H1 (cell line): Measurements from ENCODE around the gene HPRT1. TPM values are rescaled to one million over a fixed set of nuclear protein-coding genes. Genes with fewer than 3 reads are reported as not detected.

Experiments
- GABPA ChIP-seq: IDR thresholded peaks from 2 replicates; pipeline ENCODE4 v1.6.1; 2011; ENCODE audit warnings: mild to moderate bottlenecking, low read length, moderate library complexity, borderline replicate concordance; ENCODE audit not compliant: insufficient read depth
- JUN ChIP-seq: IDR thresholded peaks from 2 replicates; pipeline ENCODE4 v1.6.1; 2011; ENCODE audit warnings: low read depth, mild to moderate bottlenecking, improper control_type of control experiment, low read length
- PHF8 ChIP-seq: fragments of 200-600 bp; sonication (generic); conservative IDR thresholded peaks from 2 replicates; pipeline ENCODE4 v1.7.1; 2012; ENCODE audit warnings: low read depth, mild to moderate bottlenecking, inconsistent platforms, low read length, moderate library complexity
- RXRA ChIP-seq: IDR thresholded peaks from 2 replicates; pipeline ENCODE4 v1.6.1; 2011; ENCODE audit warnings: low read depth, mild to moderate bottlenecking, low read length, moderate library complexity; ENCODE audit not compliant: insufficient read depth
- SUZ12 ChIP-seq: fragments of 200-600 bp; sonication (generic); IDR thresholded peaks from 2 replicates; pipeline ENCODE4 v1.6.1; 2012; ENCODE audit warnings: mild to moderate bottlenecking, inconsistent platforms, low read length, moderate library complexity, mixed read lengths
- polyA plus RNA-seq, 7 experiments: library from polyadenylated mRNA; depleted of rRNA in 3 of 7; stranded (reverse) in 5 of 7; unstranded in 2 of 7; fragments of >200 nt in 5 of 7; fragments of 200-250 nt in 2 of 7; gene quantifications; 1 replicate in 5 of 7; 2 replicates in 1 of 7; 4 replicates in 1 of 7; pipeline versions ENCODE4 v1.2.1 to v1.2.3, GENCODE V29; 2011 to 2013; ENCODE audit warnings: missing spikeins in 2 of 7, mixed read lengths in 2 of 7
- total RNA-seq: library from RNA; stranded (reverse); fragmentation: NEBNext Ultra II Directional; extraction: Animal tissue kit (Norgen Biotek cat#: 25700); gene quantifications from 2 replicates; pipeline ENCODE4 v1.2.1, GENCODE V29; 2021
- TF ChIP-seq, protein P1 (sequence below): fragments of 300-600 bp; sonication (generic); IDR thresholded peaks from 2 replicates; pipeline ENCODE4 v1.7.1; 2012; ENCODE audit warnings: low read length, moderate library complexity, mild to moderate bottlenecking, inconsistent platforms; ENCODE audit not compliant: insufficient replicate concordance
- TF ChIP-seq, protein P2 (sequence below): IDR thresholded peaks from 2 replicates; pipeline ENCODE4 v1.6.1; 2011; ENCODE audit warnings: low read length, improper control_type of control experiment

Gene HPRT1
- total and polyA plus RNA-seq, 2 of the 8 experiments (the other 6 are each of a cell fraction or from before 2014, with no cell fraction given): 16.9 to 49.5 TPM

DNA sequence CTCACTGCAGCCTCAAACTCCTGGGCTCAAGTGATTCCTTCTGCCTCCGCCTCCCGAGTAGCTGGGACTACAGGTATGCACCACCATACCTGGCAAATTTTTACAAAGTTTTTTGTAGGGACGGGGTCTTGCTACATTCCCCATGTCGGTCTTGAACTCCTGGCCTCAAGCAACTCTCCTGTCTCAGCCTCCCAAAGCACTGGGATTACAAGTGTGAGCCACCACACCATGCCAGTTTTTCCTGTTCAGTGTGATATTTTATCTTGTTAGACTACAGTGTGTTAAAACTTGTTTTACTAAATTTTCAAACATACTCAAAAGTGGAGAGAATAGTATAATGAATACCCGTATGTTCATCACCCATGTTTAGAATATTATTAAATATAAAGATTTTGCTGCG is 12.1 kb downstream of the HPRT1 start (continued):
- TF ChIP-seq, protein P1, sequence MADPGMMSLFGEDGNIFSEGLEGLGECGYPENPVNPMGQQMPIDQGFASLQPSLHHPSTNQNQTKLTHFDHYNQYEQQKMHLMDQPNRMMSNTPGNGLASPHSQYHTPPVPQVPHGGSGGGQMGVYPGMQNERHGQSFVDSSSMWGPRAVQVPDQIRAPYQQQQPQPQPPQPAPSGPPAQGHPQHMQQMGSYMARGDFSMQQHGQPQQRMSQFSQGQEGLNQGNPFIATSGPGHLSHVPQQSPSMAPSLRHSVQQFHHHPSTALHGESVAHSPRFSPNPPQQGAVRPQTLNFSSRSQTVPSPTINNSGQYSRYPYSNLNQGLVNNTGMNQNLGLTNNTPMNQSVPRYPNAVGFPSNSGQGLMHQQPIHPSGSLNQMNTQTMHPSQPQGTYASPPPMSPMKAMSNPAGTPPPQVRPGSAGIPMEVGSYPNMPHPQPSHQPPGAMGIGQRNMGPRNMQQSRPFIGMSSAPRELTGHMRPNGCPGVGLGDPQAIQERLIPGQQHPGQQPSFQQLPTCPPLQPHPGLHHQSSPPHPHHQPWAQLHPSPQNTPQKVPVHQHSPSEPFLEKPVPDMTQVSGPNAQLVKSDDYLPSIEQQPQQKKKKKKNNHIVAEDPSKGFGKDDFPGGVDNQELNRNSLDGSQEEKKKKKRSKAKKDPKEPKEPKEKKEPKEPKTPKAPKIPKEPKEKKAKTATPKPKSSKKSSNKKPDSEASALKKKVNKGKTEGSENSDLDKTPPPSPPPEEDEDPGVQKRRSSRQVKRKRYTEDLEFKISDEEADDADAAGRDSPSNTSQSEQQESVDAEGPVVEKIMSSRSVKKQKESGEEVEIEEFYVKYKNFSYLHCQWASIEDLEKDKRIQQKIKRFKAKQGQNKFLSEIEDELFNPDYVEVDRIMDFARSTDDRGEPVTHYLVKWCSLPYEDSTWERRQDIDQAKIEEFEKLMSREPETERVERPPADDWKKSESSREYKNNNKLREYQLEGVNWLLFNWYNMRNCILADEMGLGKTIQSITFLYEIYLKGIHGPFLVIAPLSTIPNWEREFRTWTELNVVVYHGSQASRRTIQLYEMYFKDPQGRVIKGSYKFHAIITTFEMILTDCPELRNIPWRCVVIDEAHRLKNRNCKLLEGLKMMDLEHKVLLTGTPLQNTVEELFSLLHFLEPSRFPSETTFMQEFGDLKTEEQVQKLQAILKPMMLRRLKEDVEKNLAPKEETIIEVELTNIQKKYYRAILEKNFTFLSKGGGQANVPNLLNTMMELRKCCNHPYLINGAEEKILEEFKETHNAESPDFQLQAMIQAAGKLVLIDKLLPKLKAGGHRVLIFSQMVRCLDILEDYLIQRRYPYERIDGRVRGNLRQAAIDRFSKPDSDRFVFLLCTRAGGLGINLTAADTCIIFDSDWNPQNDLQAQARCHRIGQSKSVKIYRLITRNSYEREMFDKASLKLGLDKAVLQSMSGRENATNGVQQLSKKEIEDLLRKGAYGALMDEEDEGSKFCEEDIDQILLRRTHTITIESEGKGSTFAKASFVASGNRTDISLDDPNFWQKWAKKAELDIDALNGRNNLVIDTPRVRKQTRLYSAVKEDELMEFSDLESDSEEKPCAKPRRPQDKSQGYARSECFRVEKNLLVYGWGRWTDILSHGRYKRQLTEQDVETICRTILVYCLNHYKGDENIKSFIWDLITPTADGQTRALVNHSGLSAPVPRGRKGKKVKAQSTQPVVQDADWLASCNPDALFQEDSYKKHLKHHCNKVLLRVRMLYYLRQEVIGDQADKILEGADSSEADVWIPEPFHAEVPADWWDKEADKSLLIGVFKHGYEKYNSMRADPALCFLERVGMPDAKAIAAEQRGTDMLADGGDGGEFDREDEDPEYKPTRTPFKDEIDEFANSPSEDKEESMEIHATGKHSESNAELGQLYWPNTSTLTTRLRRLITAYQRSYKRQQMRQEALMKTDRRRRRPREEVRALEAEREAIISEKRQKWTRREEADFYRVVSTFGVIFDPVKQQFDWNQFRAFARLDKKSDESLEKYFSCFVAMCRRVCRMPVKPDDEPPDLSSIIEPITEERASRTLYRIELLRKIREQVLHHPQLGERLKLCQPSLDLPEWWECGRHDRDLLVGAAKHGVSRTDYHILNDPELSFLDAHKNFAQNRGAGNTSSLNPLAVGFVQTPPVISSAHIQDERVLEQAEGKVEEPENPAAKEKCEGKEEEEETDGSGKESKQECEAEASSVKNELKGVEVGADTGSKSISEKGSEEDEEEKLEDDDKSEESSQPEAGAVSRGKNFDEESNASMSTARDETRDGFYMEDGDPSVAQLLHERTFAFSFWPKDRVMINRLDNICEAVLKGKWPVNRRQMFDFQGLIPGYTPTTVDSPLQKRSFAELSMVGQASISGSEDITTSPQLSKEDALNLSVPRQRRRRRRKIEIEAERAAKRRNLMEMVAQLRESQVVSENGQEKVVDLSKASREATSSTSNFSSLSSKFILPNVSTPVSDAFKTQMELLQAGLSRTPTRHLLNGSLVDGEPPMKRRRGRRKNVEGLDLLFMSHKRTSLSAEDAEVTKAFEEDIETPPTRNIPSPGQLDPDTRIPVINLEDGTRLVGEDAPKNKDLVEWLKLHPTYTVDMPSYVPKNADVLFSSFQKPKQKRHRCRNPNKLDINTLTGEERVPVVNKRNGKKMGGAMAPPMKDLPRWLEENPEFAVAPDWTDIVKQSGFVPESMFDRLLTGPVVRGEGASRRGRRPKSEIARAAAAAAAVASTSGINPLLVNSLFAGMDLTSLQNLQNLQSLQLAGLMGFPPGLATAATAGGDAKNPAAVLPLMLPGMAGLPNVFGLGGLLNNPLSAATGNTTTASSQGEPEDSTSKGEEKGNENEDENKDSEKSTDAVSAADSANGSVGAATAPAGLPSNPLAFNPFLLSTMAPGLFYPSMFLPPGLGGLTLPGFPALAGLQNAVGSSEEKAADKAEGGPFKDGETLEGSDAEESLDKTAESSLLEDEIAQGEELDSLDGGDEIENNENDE: no peak
- TF ChIP-seq RXRA: no peak
- no peak for TF ChIP-seq JUN
- no peak for TF ChIP-seq SUZ12
- TF ChIP-seq, protein P2, sequence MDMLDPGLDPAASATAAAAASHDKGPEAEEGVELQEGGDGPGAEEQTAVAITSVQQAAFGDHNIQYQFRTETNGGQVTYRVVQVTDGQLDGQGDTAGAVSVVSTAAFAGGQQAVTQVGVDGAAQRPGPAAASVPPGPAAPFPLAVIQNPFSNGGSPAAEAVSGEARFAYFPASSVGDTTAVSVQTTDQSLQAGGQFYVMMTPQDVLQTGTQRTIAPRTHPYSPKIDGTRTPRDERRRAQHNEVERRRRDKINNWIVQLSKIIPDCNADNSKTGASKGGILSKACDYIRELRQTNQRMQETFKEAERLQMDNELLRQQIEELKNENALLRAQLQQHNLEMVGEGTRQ: no peak
- no peak for TF ChIP-seq PHF8
- no peak for TF ChIP-seq GABPA
- TF ChIP-seq, all 59 proteins: peak for 0
